ENCODE results near the gene COG3.
"Not testable (repeated sequence)": the region's sequence is repeated elsewhere in the genome, so short reads cannot be mapped to it uniquely, and the experiment has no call there.

The COG3 gene

GRCh38 chr13:45464687-45465453 lies at the start of gene COG3:
TSS of gene COG3 (plus strand) at chr13:45464939. CDS start at chr13:45465037, 98 bp downstream.
- DNase-seq (ENCODE audit: low spot score) = peak; percentile 95
- peak; percentile 24 for TF ChIP-seq CTCF (IDR thresholded peaks at IDR 0.05; ENCODE audit: extremely low read depth, insufficient read depth, missing control alignments)
- in situ Hi-C loops (cut with MboI; ENCODE audit: low pct_unique_long_range_greater_than_20kb, low sequenced_read_pairs, unreplicated experiment) = no loop called here

- in situ Hi-C loops (cut with MboI; ENCODE audit: low pct_unique_long_range_greater_than_20kb, low sequenced_read_pairs, unreplicated experiment) = no loop called here
- no peak for TF ChIP-seq CTCF (IDR thresholded peaks at IDR 0.05; ENCODE audit: extremely low read depth, insufficient read depth, missing control alignments)
- DNase-seq (ENCODE audit: low spot score) = no peak
These were observed 49.6 kb upstream of the COG3 start for GRCh38 chr13:45415112-45415511.

- in situ Hi-C loops (cut with MboI; ENCODE audit: low pct_unique_long_range_greater_than_20kb, low sequenced_read_pairs, unreplicated experiment) = no loop called here
- no peak for TF ChIP-seq CTCF (IDR thresholded peaks at IDR 0.05; ENCODE audit: extremely low read depth, insufficient read depth, missing control alignments)
- DNase-seq (ENCODE audit: low spot score) = no peak
These were observed 48.1 kb upstream of the COG3 start for GRCh38 chr13:45416516-45417128.

- in situ Hi-C loops (cut with MboI; ENCODE audit: low pct_unique_long_range_greater_than_20kb, low sequenced_read_pairs, unreplicated experiment) = no loop called here
- DNase-seq (ENCODE audit: low spot score) = peak; percentile 89
- TF ChIP-seq CTCF (IDR thresholded peaks at IDR 0.05; ENCODE audit: extremely low read depth, insufficient read depth, missing control alignments) = no peak
These were observed 46.8 kb upstream of the COG3 start, which contains the start of gene SLC25A30 for GRCh38 chr13:45417790-45418534. TSS of gene SLC25A30 (minus strand) at chr13:45418373. CDS start at chr13:45411425, 6,948 bp downstream.

GRCh38 chr13:45419389-45419788 lies 45.4 kb upstream of the COG3 start:
- DNase-seq (ENCODE audit: low spot score); in situ Hi-C loops (cut with MboI; ENCODE audit: low pct_unique_long_range_greater_than_20kb, low sequenced_read_pairs, unreplicated experiment): not testable (repeated sequence)

GRCh38 chr13:45419945-45420344 lies 44.8 kb upstream of the COG3 start:
- TF ChIP-seq CTCF (IDR thresholded peaks at IDR 0.05; ENCODE audit: extremely low read depth, insufficient read depth, missing control alignments) = no peak
- in situ Hi-C loops (cut with MboI; ENCODE audit: low pct_unique_long_range_greater_than_20kb, low sequenced_read_pairs, unreplicated experiment) = no loop called here
- DNase-seq (ENCODE audit: low spot score) = no peak

All from GM13977 (cell line).